DLD1 (cell line): ENCODE results near the gene FRMD4A.

Experiments
- in situ Hi-C: cut with HindIII; loops from 2 replicates; pipeline ENCODE4 v1.10.0; 2017; ENCODE audit warnings: low sequenced_read_pairs

FRMD4A gene

GRCh38 chr10:14195433-14195832 lies 135.3 kb downstream of the FRMD4A start:
- in situ Hi-C loops: no loop called here

- in situ Hi-C loops: no loop called here
Measured at GRCh38 chr10:14192746-14193145, 138.0 kb downstream of the FRMD4A start.

GRCh38 chr10:14191871-14192270 lies 138.9 kb downstream of the FRMD4A start:
- in situ Hi-C loops: no loop called here

DNA sequence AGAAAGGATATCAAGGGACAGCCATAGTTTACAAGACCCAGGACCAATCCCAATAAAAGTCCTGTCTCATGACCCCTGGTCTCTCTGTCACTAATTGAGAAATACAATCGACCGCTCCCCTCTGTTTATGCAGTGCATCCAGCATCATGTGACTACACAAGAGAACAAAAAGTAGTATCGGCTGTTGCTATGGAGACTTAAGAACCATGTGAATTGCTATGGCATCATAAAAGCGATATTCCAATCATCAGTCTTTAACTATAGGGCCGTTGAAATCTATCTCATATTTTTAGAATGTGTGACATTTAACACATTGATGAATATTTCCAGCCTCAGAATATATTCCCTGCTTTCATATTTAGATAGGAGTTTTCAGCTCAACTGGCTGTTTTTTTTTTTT lies 139.3 kb downstream of the FRMD4A start:
- in situ Hi-C loops: no loop called here

DNA sequence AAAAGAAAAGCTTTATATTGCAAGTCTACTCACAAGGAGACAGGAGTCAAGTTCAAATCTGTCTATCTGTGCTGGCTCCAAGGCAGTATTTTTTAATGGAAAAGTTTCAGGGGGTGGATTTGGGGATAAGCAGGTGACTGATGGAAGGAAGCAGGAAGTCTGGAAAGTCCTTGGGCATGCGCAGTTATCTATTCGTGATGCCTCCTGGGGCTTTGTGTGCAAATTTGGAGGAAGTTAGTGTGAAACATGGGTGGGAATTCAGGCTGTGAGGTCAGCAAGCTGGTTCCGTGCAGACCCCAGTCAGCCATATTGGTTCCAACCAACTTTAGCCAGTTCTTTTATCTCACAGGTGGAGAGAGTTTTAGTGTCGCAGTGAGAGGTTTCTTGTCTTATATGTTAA lies 140.0 kb downstream of the FRMD4A start:
- in situ Hi-C loops: no loop called here

DNA sequence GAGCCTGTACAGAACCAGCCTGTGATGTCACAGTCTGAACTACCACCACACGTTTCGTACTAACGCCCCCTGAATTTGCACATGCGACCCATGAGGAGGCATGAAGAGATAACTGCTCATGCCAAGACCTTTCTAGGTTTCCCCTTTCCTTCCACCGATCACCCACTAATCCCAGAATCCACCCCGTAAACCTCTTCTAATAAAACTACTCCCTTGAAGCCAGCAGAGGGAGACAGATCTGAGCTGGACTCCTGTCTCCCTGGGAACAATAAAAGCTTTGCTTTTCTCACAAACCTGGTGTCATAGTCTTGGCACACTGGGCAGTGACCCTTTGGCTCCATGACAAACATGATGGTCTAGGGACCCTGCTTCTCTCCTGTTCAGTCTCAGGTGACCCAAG lies 144.5 kb downstream of the FRMD4A start:
- in situ Hi-C loops: no loop called here

GRCh38 chr10:14185316-14186045 lies 145.2 kb downstream of the FRMD4A start:
- in situ Hi-C loops: no loop called here

DNA sequence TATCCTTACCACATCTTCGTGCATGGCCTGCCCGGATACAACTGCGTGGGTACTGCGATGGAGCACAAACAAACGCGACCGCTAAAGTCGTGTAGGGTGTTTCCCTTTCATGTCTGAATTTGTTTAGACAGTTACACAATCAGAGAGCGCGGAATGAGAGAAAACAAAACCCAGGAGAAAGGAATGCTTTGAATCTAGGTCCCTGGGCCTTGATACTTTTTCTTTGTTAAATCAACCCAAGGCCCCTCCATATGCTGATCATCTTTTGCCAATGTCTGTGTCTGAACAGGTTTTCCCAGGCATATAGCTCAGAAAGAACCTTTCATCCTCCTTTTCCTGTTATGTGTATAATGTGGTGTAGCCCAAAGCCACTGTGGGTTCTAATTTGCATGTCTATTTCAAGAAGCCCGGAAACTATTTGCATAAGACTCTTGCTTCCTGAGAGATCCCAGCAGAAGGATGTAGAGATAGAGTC lies 145.8 kb downstream of the FRMD4A start:
- in situ Hi-C loops: no loop called here

DNA sequence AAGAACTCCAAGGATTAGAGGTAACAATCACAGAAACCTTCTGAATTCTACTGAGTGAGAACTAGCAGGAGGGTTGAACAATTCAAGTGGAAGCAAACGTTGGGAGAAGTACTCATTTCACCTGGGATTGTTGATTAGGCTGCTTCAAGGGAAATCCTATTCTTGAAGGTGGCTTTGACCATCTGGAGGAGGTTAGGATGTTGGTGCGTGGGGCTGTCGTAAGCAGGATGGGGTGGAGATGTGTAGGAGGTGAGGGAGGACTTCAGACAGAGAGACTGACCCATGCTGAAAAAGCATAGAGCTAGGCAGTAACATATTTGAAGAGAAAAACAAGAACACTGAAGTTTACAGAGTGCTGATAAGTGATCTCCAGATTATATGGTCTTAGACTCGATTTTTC lies 147.9 kb downstream of the FRMD4A start:
- in situ Hi-C loops: no loop called here

GRCh38 chr10:14181567-14181936 lies 149.2 kb downstream of the FRMD4A start:
- in situ Hi-C loops: no loop called here

DNA sequence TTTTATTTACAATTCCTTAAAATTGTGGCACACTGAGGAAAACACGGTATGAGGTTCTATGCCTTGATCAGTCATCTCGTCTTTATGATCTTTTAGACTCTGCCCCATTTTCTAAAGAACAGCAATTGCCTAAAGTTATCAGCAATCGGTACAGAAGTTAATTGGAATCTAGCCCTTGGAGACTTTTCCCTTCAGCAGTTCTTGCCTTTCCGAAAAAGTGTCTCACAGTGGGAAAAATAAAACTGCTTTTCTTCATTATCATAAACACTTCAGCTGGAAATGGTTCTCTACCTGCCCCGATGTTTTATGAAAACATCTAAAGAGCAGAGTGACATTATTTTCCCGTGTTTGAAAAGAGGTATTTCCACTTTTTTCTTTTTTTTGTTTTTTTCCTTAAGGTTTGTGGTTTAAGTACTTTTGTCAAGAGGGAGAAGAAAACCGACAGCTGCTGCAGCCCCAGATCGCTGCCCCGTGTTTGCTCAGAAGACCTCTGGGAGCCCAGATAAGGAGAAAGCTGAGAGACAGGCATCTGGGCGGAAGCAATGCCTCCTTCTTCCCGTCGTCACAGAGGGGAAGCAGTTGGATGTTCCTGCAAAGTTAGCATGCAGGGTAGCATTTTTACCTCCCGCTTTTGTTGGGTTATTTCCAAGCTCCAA lies 149.7 kb downstream of the FRMD4A start:
- in situ Hi-C loops: no loop called here

GRCh38 chr10:14179251-14179650 lies 151.5 kb downstream of the FRMD4A start:
- in situ Hi-C loops: no loop called here

- in situ Hi-C loops: no loop called here
Measured at GRCh38 chr10:14173706-14174594, 156.8 kb downstream of the FRMD4A start.

GRCh38 chr10:14173391-14173705 lies 157.4 kb downstream of the FRMD4A start:
- in situ Hi-C loops: no loop called here

GRCh38 chr10:14172336-14172950 lies 158.3 kb downstream of the FRMD4A start:
- in situ Hi-C loops: no loop called here

- in situ Hi-C loops: no loop called here
Measured at GRCh38 chr10:14171336-14171735, 159.4 kb downstream of the FRMD4A start.

- in situ Hi-C loops: no loop called here
Measured at GRCh38 chr10:14163377-14164086, 167.2 kb downstream of the FRMD4A start.

GRCh38 chr10:14162629-14163344 lies 167.9 kb downstream of the FRMD4A start:
- in situ Hi-C loops: no loop called here

GRCh38 chr10:14162061-14162460 lies 168.7 kb downstream of the FRMD4A start:
- in situ Hi-C loops: no loop called here

GRCh38 chr10:14160299-14160698 lies 170.4 kb downstream of the FRMD4A start:
- in situ Hi-C loops: no loop called here
